ENCODE measurements around the gene CACNG1.

The CACNG1 gene

GRCh38 chr17:67059372-67059771 is 15.0 kb downstream of the CACNG1 start:
- Histone ChIP-seq H3K4me2 (no peak overlapping the region), H3K9ac (no peak overlapping the region), H4K20me1 (no peaks in the 10 kb centered on the region), H3K27me3 (no peaks in the 10 kb centered on the region), H3K27ac (no peak overlapping the region), H3K4me3 (no peak overlapping the region), H3K4me1 (peaks cover 0 to 22% (median 16%) of the 10 kb centered on the region in 10 experiments; a peak in 16 of 20 replicates), H3K36me3 (peaks cover 0 to 5% (median 0%) of the 10 kb centered on the region in 11 experiments; a peak in 1 of 22 replicates), H3K9me3 (replicated peaks in 1 of 11) (peaks cover 0 to 14% (median 6%) of the 10 kb centered on the region in 11 experiments; a peak in 10 of 22 replicates)
- no peak for TF ChIP-seq Cebpa-rat (IDR thresholded peaks at IDR 0.05)

- Histone ChIP-seq H3K27me3 (no peaks in the 10 kb centered on the region), H3K4me2 (no peak overlapping the region), H3K4me3 (no peak overlapping the region), H3K4me1 (no peaks in the 10 kb centered on the region), H3K36me3 (peaks cover 0 to 6% (median 0%) of the 10 kb centered on the region in 11 experiments; a peak in 1 of 22 replicates), H3K27ac (no peak overlapping the region), H3K9ac (no peak overlapping the region), H3K9me3 (replicated peaks in 1 of 11) (no peaks in the 10 kb centered on the region), H4K20me1 (peaks cover 0 to 4% (median 0%) of the 10 kb centered on the region in 11 experiments; a peak in 1 of 22 replicates)
- TF ChIP-seq Cebpa-rat (IDR thresholded peaks at IDR 0.05), result no peak
Measured at GRCh38 chr17:67063141-67063540, 18.8 kb downstream of the CACNG1 start.

GRCh38 chr17:67066717-67067116 is 22.4 kb downstream of the CACNG1 start:
- Histone ChIP-seq H3K9ac (no peak overlapping the region), H3K4me1 (no peaks in the 10 kb centered on the region), H3K27me3 (no peaks in the 10 kb centered on the region), H3K36me3 (peaks cover 0 to 23% (median 0%) of the 10 kb centered on the region in 11 experiments; a peak in 5 of 22 replicates), H4K20me1 (peaks cover 0 to 36% (median 0%) of the 10 kb centered on the region in 11 experiments; a peak in 4 of 22 replicates), H3K4me2 (no peak overlapping the region), H3K9me3 (replicated peaks in 1 of 11) (no peaks in the 10 kb centered on the region), H3K27ac (no peak overlapping the region), H3K4me3 (no peak overlapping the region)
- no peak for TF ChIP-seq Cebpa-rat (IDR thresholded peaks at IDR 0.05)

GRCh38 chr17:67067571-67068482 is 23.5 kb downstream of the CACNG1 start:
- peaks cover 6 to 34% (median 9%) of the 10 kb centered on the region in 11 experiments; a peak in 19 of 22 replicates for H3K36me3 ChIP-seq
- no peak overlapping the region for H3K27ac ChIP-seq
- H3K9me3 ChIP-seq (replicated peaks in 1 of 11), result no peaks in the 10 kb centered on the region
- peaks cover 0 to 45% (median 0%) of the 10 kb centered on the region in 11 experiments; a peak in 4 of 22 replicates for H4K20me1 ChIP-seq
- H3K4me3 ChIP-seq, result no peak overlapping the region
- H3K4me2 ChIP-seq, result no peak overlapping the region
- no peak for TF ChIP-seq Cebpa-rat (IDR thresholded peaks at IDR 0.05)
- no peaks in the 10 kb centered on the region for H3K4me1 ChIP-seq
- H3K9ac ChIP-seq, result no peak overlapping the region
- H3K27me3 ChIP-seq, result no peaks in the 10 kb centered on the region

GRCh38 chr17:67068999-67069398 is 24.6 kb downstream of the CACNG1 start:
- TF ChIP-seq Cebpa-rat (IDR thresholded peaks at IDR 0.05), result no peak
- Histone ChIP-seq H4K20me1 (peaks cover 0 to 54% (median 0%) of the 10 kb centered on the region in 11 experiments; a peak in 4 of 22 replicates), H3K36me3 (peaks cover 9 to 46% (median 14%) of the 10 kb centered on the region in 11 experiments; a peak in 20 of 22 replicates), H3K9ac (no peak overlapping the region), H3K27ac (no peak overlapping the region), H3K4me3 (no peak overlapping the region), H3K4me2 (no peak overlapping the region), H3K27me3 (no peaks in the 10 kb centered on the region), H3K9me3 (replicated peaks in 1 of 11) (no peaks in the 10 kb centered on the region), H3K4me1 (no peaks in the 10 kb centered on the region)

- Histone ChIP-seq H3K27me3 (no peaks in the 10 kb centered on the region), H3K4me2 (no peak overlapping the region), H3K4me1 (no peaks in the 10 kb centered on the region), H3K4me3 (no peak overlapping the region), H3K9me3 (replicated peaks in 1 of 11) (no peaks in the 10 kb centered on the region), H3K9ac (no peak overlapping the region), H3K36me3 (peaks cover 9 to 53% (median 17%) of the 10 kb centered on the region in 11 experiments; a peak in 20 of 22 replicates), H3K27ac (no peak overlapping the region), H4K20me1 (peaks cover 0 to 61% (median 0%) of the 10 kb centered on the region in 11 experiments; a peak in 4 of 22 replicates)
- no peak for TF ChIP-seq Cebpa-rat (IDR thresholded peaks at IDR 0.05)
Measured at GRCh38 chr17:67069603-67070136, 25.3 kb downstream of the CACNG1 start.

- H4K20me1 ChIP-seq, result peaks cover 0 to 80% (median 0%) of the 10 kb centered on the region in 11 experiments; a peak in 4 of 22 replicates
- no peak overlapping the region for H3K4me3 ChIP-seq
- H3K27me3 ChIP-seq, result no peaks in the 10 kb centered on the region
- H3K36me3 ChIP-seq, result peaks cover 22 to 72% (median 32%) of the 10 kb centered on the region in 11 experiments; a peak in 20 of 22 replicates
- H3K27ac ChIP-seq, result no peak overlapping the region
- H3K4me1 ChIP-seq, result no peaks in the 10 kb centered on the region
- no peaks in the 10 kb centered on the region for H3K9me3 ChIP-seq (replicated peaks in 1 of 11)
- no peak overlapping the region for H3K9ac ChIP-seq
- no peak for TF ChIP-seq Cebpa-rat (IDR thresholded peaks at IDR 0.05)
- no peak overlapping the region for H3K4me2 ChIP-seq
Measured at GRCh38 chr17:67071595-67071994, 27.2 kb downstream of the CACNG1 start.

- Histone ChIP-seq H3K4me3 (no peak overlapping the region), H3K36me3 (peaks cover 30 to 82% (median 45%) of the 10 kb centered on the region in 11 experiments; a peak in 21 of 22 replicates), H3K27me3 (no peaks in the 10 kb centered on the region), H3K4me1 (no peaks in the 10 kb centered on the region), H3K9ac (no peak overlapping the region), H3K4me2 (no peak overlapping the region), H3K27ac (no peak overlapping the region), H3K9me3 (replicated peaks in 1 of 11) (no peaks in the 10 kb centered on the region), H4K20me1 (peaks cover 0 to 93% (median 0%) of the 10 kb centered on the region in 11 experiments; a peak in 5 of 22 replicates)
- TF ChIP-seq Cebpa-rat (IDR thresholded peaks at IDR 0.05), result no peak
Measured at GRCh38 chr17:67072885-67073284, 28.5 kb downstream of the CACNG1 start.

GRCh38 chr17:67074781-67075180 is 30.4 kb downstream of the CACNG1 start:
- H4K20me1 ChIP-seq, result peaks cover 0 to 95% (median 5%) of the 10 kb centered on the region in 11 experiments; a peak in 8 of 22 replicates
- no peak overlapping the region for H3K4me3 ChIP-seq
- TF ChIP-seq Cebpa-rat (IDR thresholded peaks at IDR 0.05), result no peak
- H3K9me3 ChIP-seq (replicated peaks in 1 of 11), result no peaks in the 10 kb centered on the region
- H3K9ac ChIP-seq, result no peak overlapping the region
- peaks cover 45 to 89% (median 58%) of the 10 kb centered on the region in 11 experiments for H3K36me3 ChIP-seq
- no peak overlapping the region for H3K4me2 ChIP-seq
- H3K27me3 ChIP-seq, result no peaks in the 10 kb centered on the region
- H3K4me1 ChIP-seq, result no peaks in the 10 kb centered on the region
- no peak overlapping the region for H3K27ac ChIP-seq

Measured in BLaER1 treated with 17β-estradiol and CSF1 and Interleukin-3, amounts not matched to agents 10 nM and 100 nM (cell line).